Measurements from ENCODE around the gene SHISA6.

Gene SHISA6

DNA sequence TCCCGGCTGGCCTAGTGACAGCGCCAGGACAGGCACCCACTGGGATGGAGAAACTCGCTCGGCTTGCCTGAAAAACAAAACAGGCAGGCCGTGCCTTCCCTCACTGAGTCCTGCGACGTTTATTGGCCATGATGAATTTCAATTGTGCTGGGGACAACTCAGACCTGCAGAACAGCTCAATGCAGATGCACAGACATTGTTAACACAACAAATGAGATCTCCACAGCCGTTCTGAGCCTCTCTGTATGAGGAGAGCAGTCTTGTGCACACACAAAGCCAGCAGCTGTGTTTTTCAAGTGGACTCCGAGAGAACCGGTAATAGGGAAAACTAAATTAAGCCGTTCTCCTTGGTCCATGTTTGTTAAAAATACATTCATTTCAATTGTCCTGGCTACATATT is 15.9 kb downstream of the SHISA6 start:
- Histone ChIP-seq H3K4me3 (no peak overlapping the region), H3K27ac (no peak overlapping the region)

- Histone ChIP-seq H3K27ac (no peak overlapping the region), H3K4me3 (no peak overlapping the region)
These were observed 23.3 kb downstream of the SHISA6 start for GRCh38 chr17:11264183-11264871.

GRCh38 chr17:11267999-11268575 is 27.1 kb downstream of the SHISA6 start:
- no peak overlapping the region for H3K27ac ChIP-seq
- H3K4me3 ChIP-seq: no peak overlapping the region

DNA sequence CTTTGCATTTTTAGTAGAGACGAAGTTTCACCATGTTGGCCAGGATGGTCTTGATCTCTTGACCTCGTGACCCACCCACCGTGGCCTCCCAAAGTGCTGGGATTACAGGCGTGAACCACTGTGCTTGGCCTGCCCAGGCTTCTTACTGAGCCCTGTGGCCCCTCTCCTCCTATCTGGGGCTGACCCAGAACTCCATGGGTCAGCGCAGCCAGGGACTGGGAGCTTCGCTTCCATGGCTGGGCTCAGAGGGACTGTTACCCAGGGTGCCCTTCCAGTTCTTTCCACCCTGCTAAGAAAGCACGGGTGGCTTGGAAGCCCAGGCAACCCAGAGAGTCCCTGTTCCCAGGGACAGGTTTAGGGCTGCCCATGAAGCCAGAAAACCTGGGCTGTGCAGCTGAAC is 28.2 kb downstream of the SHISA6 start:
- Histone ChIP-seq H3K27ac (no peak overlapping the region), H3K4me3 (no peak overlapping the region)

GRCh38 chr17:11272191-11272590 is 31.2 kb downstream of the SHISA6 start:
- no peak overlapping the region for H3K27ac ChIP-seq
- H3K4me3 ChIP-seq: no peak overlapping the region

- Histone ChIP-seq H3K27ac (no peak overlapping the region), H3K4me3 (no peak overlapping the region)
These were observed 32.6 kb downstream of the SHISA6 start for GRCh38 chr17:11273596-11273995.

DNA sequence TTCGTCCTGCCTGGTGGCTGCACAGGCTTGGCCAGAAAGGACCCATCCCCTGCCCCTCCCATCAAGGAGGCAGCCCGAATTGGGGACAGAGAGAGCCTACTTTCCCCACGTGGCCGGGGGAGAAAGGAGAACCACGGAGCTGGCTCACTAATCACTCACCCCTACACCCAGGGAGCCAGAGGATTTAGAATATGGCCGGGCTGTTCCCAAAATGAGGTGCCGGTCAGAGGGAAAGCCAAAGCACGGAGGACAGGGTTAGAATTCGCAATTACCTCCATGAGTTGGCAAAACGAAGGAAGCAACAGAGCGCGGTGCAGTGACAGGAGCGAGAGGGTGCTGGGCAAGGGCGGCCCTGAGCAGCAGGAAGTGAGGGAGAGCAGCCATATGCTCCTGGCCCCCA is 33.1 kb downstream of the SHISA6 start:
- H3K27ac ChIP-seq: no peak overlapping the region
- H3K4me3 ChIP-seq: no peak overlapping the region

- Histone ChIP-seq H3K4me3 (no peak overlapping the region), H3K27ac (no peak overlapping the region)
These were observed 35.5 kb downstream of the SHISA6 start for GRCh38 chr17:11276486-11276885.

- no peak overlapping the region for H3K4me3 ChIP-seq
- no peak overlapping the region for H3K27ac ChIP-seq
These were observed 37.4 kb downstream of the SHISA6 start for GRCh38 chr17:11278186-11278991.

DNA sequence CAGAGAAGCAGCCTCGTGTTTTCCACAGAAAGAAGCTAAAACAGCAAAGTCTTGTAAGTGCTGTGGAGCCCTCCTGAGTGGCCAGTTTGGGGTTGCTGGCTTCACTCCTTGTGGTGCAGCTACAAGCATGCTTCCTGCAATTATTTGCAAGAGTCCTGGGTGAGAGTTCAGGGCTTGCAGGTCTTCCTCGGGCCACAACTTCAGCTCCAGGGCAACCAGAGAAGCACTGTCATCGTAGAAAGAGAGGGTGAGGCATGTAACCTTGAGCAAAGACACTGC is 37.9 kb downstream of the SHISA6 start:
- Histone ChIP-seq H3K4me3 (no peak overlapping the region), H3K27ac (no peak overlapping the region)

DNA sequence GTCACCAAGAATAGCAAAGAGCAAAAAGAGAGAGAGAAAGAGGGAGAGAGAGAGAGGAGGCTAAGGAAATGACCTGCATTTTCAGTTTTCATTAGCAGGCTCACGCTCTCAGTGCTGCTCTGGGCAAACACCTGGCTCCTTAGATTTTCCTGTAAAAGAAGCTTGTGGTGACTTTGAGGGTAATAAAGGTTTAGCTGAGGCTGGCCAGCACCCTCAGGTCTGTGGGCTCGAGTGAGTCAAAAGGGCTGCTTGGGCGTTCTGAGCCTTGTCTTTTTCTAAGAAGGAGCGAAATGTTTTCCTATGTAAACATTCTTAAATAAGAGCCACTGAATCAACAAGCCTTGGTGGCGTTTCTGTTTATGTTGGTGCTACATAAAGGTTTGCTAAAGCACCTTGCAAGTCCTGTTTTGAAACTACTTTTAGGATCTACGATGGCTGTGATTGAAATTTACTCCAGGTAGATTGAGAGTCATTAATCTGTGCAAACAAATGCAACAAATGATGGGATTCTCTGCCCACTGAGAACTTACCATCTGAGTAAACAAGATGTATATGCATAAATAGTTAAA is 38.8 kb downstream of the SHISA6 start:
- no peak overlapping the region for H3K27ac ChIP-seq

GRCh38 chr17:11282586-11282985 is 41.6 kb downstream of the SHISA6 start:
- no peak overlapping the region for H3K4me3 ChIP-seq
- H3K27ac ChIP-seq: no peak overlapping the region

More for the DNA sequence above, 38.8 kb downstream of the SHISA6 start:
- no peak overlapping the region for H3K4me3 ChIP-seq

- Histone ChIP-seq H3K4me3 (no peak overlapping the region), H3K27ac (no peak overlapping the region)
These were observed 43.8 kb downstream of the SHISA6 start for GRCh38 chr17:11284811-11285210.

DNA sequence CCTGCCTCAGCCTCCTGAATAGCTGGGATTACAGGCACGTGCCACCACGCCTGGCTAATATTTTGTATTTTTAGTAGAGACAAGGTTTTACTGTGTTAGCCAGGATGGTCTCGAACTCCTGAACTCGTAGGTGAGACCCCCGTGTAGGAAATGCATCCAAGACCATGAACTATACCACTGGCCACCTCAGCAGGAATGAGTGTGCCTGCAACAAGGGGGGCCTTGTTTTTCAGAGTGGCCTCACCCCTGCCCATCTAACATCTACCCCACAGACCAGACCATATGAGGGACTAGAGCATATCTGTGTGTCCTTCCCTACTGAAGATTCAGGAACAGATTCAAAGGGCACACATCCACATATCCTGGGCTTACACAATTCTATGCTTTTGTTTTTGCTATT is 44.9 kb downstream of the SHISA6 start:
- Histone ChIP-seq H3K27ac (no peak overlapping the region), H3K4me3 (no peak overlapping the region)

DNA sequence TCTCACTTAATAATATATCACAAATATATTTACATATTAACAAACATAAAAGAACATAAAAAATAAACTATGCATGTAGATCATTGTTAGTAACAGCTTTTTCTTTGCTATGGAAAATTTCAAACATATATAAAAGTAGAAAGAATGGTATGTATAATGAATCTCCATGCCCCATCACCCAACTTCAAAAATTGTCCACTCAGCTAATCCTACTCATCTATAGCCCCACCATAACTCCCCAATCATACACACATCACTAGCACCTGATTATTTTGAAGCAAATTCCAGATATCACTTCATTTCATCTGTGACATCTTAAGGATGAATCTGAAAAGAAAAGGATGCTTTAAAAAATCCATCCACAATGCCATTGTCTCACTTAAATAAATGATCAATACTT is 46.8 kb downstream of the SHISA6 start:
- H3K27ac ChIP-seq: no peak overlapping the region
- H3K4me3 ChIP-seq: no peak overlapping the region

DNA sequence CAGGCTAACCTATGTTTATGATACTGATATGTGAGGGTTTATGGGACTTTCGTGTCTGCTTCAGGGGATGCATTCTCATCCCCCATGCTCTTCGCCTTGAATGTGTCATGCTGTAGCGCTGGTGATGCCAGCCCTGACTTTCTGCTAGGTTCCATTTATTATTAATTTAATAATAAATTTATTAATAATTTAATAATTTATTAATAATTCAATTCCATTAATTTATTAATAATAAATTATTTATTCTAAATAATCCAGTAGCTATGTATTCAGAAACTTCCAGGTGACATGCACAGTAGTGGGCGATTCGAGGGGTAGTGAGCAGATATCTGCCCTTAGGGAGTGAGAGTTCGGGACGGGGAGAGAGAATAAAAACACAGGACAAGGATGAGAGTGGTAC is 49.8 kb downstream of the SHISA6 start:
- no peak overlapping the region for H3K4me3 ChIP-seq
- no peak overlapping the region for H3K27ac ChIP-seq

DNA sequence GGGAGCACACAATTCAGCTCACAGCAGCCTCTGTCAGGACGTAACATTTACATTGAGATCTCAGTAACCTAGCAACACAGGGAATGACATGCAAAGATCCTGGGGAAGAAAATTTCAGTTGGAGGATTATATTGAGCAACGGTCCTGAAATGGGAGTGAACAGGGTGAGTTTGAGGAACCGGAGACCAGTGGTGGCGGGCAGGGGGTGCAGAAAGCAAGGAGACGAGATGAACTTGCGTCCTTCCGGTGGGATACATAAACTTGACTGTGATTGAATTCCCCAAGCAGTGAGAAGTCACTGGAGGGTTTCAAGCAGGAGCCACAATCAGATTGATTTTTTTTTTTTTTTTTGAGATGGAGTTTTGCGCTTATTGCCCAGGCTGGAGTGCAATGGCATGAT is 51.5 kb downstream of the SHISA6 start:
- no peak overlapping the region for H3K4me3 ChIP-seq
- no peak overlapping the region for H3K27ac ChIP-seq

DNA sequence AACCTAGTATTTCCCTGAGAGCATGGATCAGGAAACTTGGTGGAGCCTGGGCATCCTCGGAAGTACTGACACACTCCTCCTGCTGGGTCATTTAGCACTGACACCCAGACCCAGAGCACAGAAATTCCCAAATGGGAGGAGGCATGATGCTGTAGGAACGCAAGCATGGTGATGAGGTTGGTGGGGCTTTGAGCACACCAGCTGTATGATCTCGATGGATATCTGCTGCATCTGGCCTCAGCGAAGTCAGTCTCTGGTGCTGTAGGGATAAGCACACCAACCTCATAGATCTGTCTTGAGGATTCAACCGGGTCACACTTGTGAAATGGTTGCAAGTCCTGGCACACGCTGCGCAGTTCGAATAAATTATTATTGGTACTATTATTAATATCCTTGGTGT is 52.5 kb downstream of the SHISA6 start:
- Histone ChIP-seq H3K4me3 (no peak overlapping the region), H3K27ac (no peak overlapping the region)

DNA sequence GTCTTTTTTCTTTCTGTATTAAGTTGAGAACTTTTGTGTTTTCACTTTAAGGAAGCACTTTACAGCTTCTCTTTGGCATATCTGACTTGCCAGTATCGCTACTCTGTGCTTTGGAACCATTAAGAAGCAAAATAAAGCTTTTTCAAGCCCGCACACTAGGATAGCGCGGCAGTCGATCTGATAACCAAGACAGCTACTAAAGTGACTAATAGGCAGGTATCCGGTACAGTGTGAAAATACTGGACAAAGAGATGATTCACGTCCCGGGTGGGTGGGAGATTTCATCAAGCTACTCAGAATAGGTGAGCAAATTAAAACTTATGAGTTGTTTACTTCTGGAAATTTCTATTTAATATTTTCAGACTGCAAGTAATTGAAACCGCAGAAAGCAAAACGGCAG is 53.8 kb downstream of the SHISA6 start:
- H3K27ac ChIP-seq: no peak overlapping the region

GRCh38 chr17:11296994-11297393 is 56.0 kb downstream of the SHISA6 start:
- H3K4me3 ChIP-seq: no peak overlapping the region
- no peak overlapping the region for H3K27ac ChIP-seq

More for the DNA sequence above, 53.8 kb downstream of the SHISA6 start:
- H3K4me3 ChIP-seq: no peak overlapping the region

GRCh38 chr17:11298401-11298800 is 57.4 kb downstream of the SHISA6 start:
- Histone ChIP-seq H3K27ac (no peak overlapping the region), H3K4me3 (no peak overlapping the region)

Data from skin epidermis (tissue), 12 donors.